GM12875 (cell line): ENCODE measurements around the gene PLXDC1.

ENCODE experiments used
- H3K4me3 ChIP-seq: one replicate; pipeline ENCODE4 v1.5.1; 2011; ENCODE audit warnings: low read depth, low read length, control low read depth
- TF ChIP-seq, protein P1 (sequence below): IDR thresholded peaks from 2 replicates; pipeline ENCODE4 v1.5.1; 2011; ENCODE audit warnings: low read depth, mild to moderate bottlenecking, control low read depth, inconsistent platforms, low read length, moderate library complexity, borderline replicate concordance; ENCODE audit not compliant: insufficient read depth

Gene PLXDC1

DNA sequence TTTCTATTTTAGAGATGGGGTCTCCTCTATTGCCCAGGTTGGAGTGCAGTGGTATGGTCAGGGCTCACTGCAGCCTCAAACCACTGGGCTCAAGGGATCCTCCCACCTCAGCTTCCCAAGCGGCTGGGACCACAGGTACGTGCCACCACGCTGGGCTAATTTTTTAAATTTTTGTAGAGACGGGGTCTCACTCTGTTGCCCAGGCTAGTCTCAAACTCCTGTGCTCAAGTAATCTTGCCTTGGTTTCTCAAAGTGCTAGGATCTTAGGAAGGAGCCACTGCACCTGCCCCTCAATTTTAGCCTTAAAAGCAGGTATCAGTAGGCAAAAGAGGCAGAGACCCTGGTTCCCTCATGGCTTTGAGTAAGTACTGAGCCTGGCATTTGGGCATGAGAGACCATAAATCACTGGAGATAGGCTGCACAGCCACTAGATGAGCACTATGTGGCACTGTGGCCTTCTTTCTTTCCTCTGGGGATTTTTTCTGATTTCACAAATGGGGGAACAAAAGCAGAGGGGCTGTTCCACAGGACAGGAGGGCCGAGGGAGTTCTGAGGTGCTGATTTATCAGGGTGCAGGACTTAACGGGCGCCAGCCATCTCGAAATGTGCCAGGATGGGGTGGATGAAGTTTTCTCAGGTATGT lies 82.2 kb downstream of the PLXDC1 start:
- H3K4me3 ChIP-seq: no peak overlapping the region
- TF ChIP-seq, protein P1, sequence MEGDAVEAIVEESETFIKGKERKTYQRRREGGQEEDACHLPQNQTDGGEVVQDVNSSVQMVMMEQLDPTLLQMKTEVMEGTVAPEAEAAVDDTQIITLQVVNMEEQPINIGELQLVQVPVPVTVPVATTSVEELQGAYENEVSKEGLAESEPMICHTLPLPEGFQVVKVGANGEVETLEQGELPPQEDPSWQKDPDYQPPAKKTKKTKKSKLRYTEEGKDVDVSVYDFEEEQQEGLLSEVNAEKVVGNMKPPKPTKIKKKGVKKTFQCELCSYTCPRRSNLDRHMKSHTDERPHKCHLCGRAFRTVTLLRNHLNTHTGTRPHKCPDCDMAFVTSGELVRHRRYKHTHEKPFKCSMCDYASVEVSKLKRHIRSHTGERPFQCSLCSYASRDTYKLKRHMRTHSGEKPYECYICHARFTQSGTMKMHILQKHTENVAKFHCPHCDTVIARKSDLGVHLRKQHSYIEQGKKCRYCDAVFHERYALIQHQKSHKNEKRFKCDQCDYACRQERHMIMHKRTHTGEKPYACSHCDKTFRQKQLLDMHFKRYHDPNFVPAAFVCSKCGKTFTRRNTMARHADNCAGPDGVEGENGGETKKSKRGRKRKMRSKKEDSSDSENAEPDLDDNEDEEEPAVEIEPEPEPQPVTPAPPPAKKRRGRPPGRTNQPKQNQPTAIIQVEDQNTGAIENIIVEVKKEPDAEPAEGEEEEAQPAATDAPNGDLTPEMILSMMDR: peak; percentile 58

DNA sequence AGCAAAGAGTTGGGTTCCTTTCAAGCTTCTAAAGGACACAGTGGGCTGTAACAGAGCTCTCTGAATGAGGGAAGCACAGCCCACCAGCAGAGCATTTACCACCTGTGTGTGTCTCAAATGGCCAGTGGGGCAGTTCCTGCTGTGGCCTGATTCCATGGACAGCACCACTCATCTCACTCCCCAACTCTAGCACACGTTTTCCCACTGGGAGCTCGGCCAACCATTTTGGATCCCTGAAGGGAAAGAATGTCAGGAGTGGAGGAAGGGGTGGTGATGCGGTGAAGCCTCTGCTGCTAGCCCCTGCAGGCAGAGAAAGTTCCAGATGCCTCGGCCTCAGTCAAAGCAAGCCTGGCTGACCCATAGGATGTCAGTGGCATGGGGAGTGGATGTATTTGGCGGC lies 86.6 kb downstream of the PLXDC1 start:
- TF ChIP-seq, protein P1: no peak
- no peak overlapping the region for H3K4me3 ChIP-seq

DNA sequence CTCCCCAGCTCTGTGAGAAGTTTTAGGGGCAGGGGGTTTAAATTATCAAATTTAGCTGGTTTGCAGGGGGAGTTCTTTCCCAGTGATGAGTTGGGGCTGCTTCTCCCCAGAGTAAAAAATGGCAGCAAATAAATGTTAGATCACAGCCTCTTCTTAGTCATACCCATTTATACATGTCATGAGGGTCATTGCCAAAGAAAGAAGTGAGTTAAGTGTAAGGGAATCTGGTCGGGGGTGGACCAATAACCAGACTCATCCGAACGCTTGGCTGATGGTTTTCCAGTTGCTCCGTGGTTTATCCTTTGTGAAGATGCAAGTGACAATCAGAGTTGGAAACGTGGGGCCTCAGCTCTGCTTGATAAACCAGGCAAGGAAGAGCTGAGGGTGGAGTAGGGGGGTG lies 87.1 kb downstream of the PLXDC1 start:
- no peak overlapping the region for H3K4me3 ChIP-seq
- TF ChIP-seq, protein P1: no peak

DNA sequence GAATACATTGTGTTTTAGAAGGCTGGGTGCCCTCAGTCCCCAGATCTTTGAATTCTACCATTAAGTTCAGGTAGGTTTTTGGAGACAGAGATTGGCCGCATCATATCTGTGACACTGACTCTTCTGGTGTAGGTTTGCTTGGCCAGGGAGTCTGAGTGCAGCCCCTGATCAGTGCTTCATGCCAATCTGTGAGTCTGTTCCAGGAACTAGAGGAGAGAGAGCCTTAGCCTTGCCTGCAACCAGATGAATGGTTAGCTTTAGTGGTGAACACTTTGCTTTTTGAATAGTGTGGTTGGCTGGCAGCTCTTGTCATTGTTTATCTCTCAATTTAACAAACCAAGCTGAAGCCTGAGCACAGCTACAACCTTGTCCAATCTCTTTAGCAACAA lies 87.8 kb downstream of the PLXDC1 start:
- H3K4me3 ChIP-seq: no peak overlapping the region
- TF ChIP-seq, protein P1: no peak

DNA sequence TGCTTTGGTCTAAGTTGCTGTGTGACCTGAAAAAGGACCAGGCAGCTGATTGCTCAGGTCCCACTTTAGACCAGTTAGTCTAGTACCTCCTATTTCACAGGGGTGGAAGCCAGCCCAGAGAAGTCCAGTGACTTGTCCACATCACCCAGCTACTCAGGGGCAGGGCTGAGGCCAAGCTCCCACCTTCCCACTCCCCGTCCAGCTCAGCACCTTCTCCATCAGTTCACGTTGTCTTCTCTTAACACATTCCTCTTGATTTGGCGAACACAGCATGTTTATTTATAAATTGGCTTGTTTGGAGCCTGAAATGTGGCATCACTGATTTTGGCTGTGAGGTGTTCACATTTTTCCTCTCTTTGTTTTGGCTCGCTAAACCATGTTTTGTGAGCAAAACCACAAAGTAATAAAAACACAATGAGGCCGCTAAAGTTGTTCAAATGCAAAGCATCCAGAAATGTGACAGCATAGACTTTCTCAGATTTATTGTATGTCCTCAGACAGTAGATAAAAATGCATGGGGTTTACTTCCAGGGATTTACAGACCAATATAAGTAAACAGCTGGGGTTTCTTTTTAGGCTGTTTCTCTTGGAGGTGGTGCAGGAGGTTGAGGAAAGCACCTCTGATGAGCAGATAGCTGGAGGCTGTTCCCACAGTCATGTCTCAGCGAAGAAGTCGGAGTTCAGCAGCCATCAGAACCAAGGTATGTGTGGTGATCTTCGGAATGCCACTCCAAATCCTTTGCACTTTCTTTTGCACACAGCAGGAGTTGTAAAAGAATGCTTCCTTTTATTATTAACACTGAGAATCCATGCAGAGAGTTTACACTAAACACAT lies 88.4 kb downstream of the PLXDC1 start:
- TF ChIP-seq, protein P1: no peak
- H3K4me3 ChIP-seq: no peak overlapping the region

DNA sequence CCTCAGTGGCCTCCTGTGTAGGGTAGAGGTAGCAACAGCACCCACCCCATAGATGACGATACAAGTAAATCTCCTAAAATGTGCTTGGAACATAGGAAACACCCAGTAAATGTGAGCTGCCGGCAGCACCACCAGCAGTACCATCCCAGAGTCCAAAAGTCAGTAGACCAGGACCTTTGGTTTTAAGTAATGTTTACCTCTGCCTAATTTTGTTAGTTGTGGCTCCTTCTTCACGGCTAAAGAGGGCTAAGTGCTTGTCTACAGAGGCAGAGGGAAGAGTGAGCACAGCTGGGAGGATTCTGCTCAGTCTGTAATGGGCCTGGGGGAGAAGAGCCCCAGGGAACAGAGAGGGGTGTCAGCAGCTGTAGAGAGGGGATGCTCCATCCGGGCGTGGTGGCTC lies 92.9 kb downstream of the PLXDC1 start:
- H3K4me3 ChIP-seq: no peak overlapping the region
- TF ChIP-seq, protein P1: no peak
